Measurements from ENCODE around the gene CUL5.

CUL5 gene

GRCh38 chr11:108147150-108147549 lies 138.5 kb downstream of the CUL5 start:
- no peak for DNase-seq (ENCODE audit: insufficient read length, low spot score)
- no peak for FAIRE-seq
- TF ChIP-seq CTCF (IDR thresholded peaks at IDR 0.05; ENCODE audit: insufficient read depth, missing control alignments) = no peak

- no peak for TF ChIP-seq CTCF (IDR thresholded peaks at IDR 0.05; ENCODE audit: insufficient read depth, missing control alignments)
- FAIRE-seq (no peak), DNase-seq (ENCODE audit: insufficient read length, low spot score) (no peak)
Measured at GRCh38 chr11:108148556-108148955, 139.9 kb downstream of the CUL5 start.

GRCh38 chr11:108154591-108154990 lies 145.9 kb downstream of the CUL5 start:
- FAIRE-seq (no peak), DNase-seq (ENCODE audit: insufficient read length, low spot score) (no peak)
- TF ChIP-seq CTCF (IDR thresholded peaks at IDR 0.05; ENCODE audit: insufficient read depth, missing control alignments) = no peak
